Endothelial cell of umbilical vein (primary cell): ENCODE measurements around the gene SKAP1. TPM values are rescaled to one million over a fixed set of nuclear protein-coding genes. Genes with fewer than 3 reads are reported as not detected.

ENCODE experiments used
- BruUV-seq: library from RNA; stranded (reverse); fragments of 400-500 nt; replicated peaks from 2 replicates; lab custom pipeline; 2021; lab: Mats Ljungman, UMichigan
- CTCF ChIA-PET: fragments of 300-600, 350-600 bp; sonication (Branson Sonifier 250); formaldehyde crosslinking; loops from one replicate; lab custom pipeline; 2021; ENCODE audit warnings: antibody characterized with exemption, inconsistent platforms; lab: Charles Lee
- POLR2A ChIA-PET: fragments of 300-600, 350-600 bp; sonication (Branson Sonifier 250); formaldehyde crosslinking; loops from one replicate; lab custom pipeline; 2021; ENCODE audit warnings: antibody characterized with exemption, inconsistent platforms; lab: Charles Lee
- DNase-seq: peaks from one replicate; pipeline ENCODE4 v3.0.0-alpha.2; 2011; ENCODE audit warnings: low read depth, low spot score
- FAIRE-seq: peaks from 2 replicates; lab custom pipeline; 2011; peaks lifted over from hg19 to GRCh38; lab: Jason Lieb, UNC
- H2AFZ ChIP-seq: 2 replicates; pipeline ENCODE4 v1.6.0; 2012; ENCODE audit warnings: low read depth, low read length, control low read depth, inconsistent platforms
- H3K27ac ChIP-seq: 2 replicates; pipeline ENCODE4 v1.5.1; 2011; ENCODE audit warnings: low read depth, mild to moderate bottlenecking, control low read depth, low read length, moderate library complexity; ENCODE audit not compliant: insufficient read depth
- H3K27me3 ChIP-seq, 2 experiments: 2 replicates each; pipeline versions ENCODE4 v1.6.0 to v1.6.1; 2011; ENCODE audit warnings: low read length in 2 of 2, mixed read lengths in 1 of 2; ENCODE audit not compliant: control insufficient read depth in 2 of 2, insufficient read depth in 2 of 2
- H3K36me3 ChIP-seq, 2 experiments: 2 replicates in 1 of 2; 3 replicates in 1 of 2; pipeline ENCODE4 v1.5.1; 2011; ENCODE audit warnings: low read length in 2 of 2, mild to moderate bottlenecking in 1 of 2, moderate library complexity in 1 of 2; ENCODE audit not compliant: control insufficient read depth in 2 of 2, insufficient read depth in 2 of 2; ENCODE audit errors: extremely low read depth in 1 of 2
- H3K4me1 ChIP-seq: 3 replicates; pipeline ENCODE4 v1.5.1; 2011; ENCODE audit warnings: mild to moderate bottlenecking, low read length; ENCODE audit not compliant: control insufficient read depth, insufficient read depth; ENCODE audit errors: extremely low read depth
- H3K4me2 ChIP-seq: 2 replicates; pipeline ENCODE4 v1.6.1; 2011; ENCODE audit warnings: low read length, control low read depth, mixed read lengths; ENCODE audit not compliant: insufficient read depth
- H3K4me3 ChIP-seq, 3 experiments: fragments of 200-600 bp in 1 of 3; sonication (generic), shearing (Covaris generic) in 1 of 3; replicated peaks in 1 of 3; 2 replicates each; pipeline ENCODE4 v1.5.1; 2011 to 2016; ENCODE audit warnings: control low read depth in 3 of 3, low read length in 3 of 3, mild to moderate bottlenecking in 2 of 3, inconsistent platforms in 1 of 3, low read depth in 1 of 3, moderate library complexity in 1 of 3; ENCODE audit not compliant: insufficient read depth in 1 of 3
- H3K79me2 ChIP-seq: 2 replicates; pipeline ENCODE4 v1.6.0; 2012; ENCODE audit warnings: low read length, inconsistent platforms; ENCODE audit not compliant: control insufficient read depth, insufficient read depth
- H3K9ac ChIP-seq: replicated peaks from 2 replicates; pipeline ENCODE3; 2011; ENCODE audit warnings: low read length, control low read depth; ENCODE audit not compliant: insufficient read depth; ENCODE audit errors: extremely low read depth
- H3K9me1 ChIP-seq: replicated peaks from 3 replicates; pipeline ENCODE4 v1.6.0; 2011; ENCODE audit warnings: mild to moderate bottlenecking, low read length; ENCODE audit not compliant: control insufficient read depth, insufficient read depth; ENCODE audit errors: extremely low read depth
- H3K9me3 ChIP-seq: replicated peaks from 2 replicates; pipeline ENCODE4 v1.5.1; 2012; ENCODE audit warnings: low read length, inconsistent platforms; ENCODE audit not compliant: control insufficient read depth, insufficient read depth
- H4K20me1 ChIP-seq: replicated peaks from 2 replicates; pipeline ENCODE3; 2011; ENCODE audit warnings: mild to moderate bottlenecking, low read length; ENCODE audit not compliant: control insufficient read depth, insufficient read depth; ENCODE audit errors: extremely low read depth
- CTCF ChIP-seq, 2 donors: IDR thresholded peaks; 1 replicate in 1 of 2; 2 replicates in 1 of 2; pipeline ENCODE4 v1.5.1; 2011; ENCODE audit warnings: low read length in 2 of 2, mild to moderate bottlenecking in 2 of 2, moderate library complexity in 2 of 2, control low read depth in 1 of 2, inconsistent platforms in 1 of 2, low read depth in 1 of 2; ENCODE audit not compliant: insufficient read depth in 1 of 2; ENCODE audit errors: extremely low read depth in 1 of 2
- EZH2 ChIP-seq: IDR thresholded peaks from 2 replicates; pipeline ENCODE4 v1.6.1; 2012; ENCODE audit warnings: borderline replicate concordance, low read depth, mild to moderate bottlenecking, moderate library complexity, low read length, inconsistent platforms; ENCODE audit not compliant: severe bottlenecking
- FOS ChIP-seq: IDR thresholded peaks from 2 replicates; pipeline ENCODE4 v1.6.1; 2011; ENCODE audit warnings: mild to moderate bottlenecking, low read length, moderate library complexity, borderline replicate concordance; ENCODE audit not compliant: insufficient read depth
- GATA2 ChIP-seq: IDR thresholded peaks from 2 replicates; pipeline ENCODE4 v1.7.0; 2011; ENCODE audit warnings: low read depth, mild to moderate bottlenecking, moderate library complexity, mixed read lengths, low read length; ENCODE audit not compliant: insufficient read length, insufficient read depth
- JUN ChIP-seq: IDR thresholded peaks from 2 replicates; pipeline ENCODE4 v1.6.1; 2011; ENCODE audit warnings: borderline replicate concordance, low read depth; ENCODE audit not compliant: insufficient read length, insufficient read depth
- MAX ChIP-seq: IDR thresholded peaks from 2 replicates; pipeline ENCODE4 v1.6.1; 2011; ENCODE audit not compliant: insufficient read depth, insufficient read length
- MYC ChIP-seq: IDR thresholded peaks from one replicate; pipeline ENCODE4 v1.6.1; 2011; ENCODE audit warnings: mild to moderate bottlenecking, low read depth, low read length
- POLR2A ChIP-seq: IDR thresholded peaks from 2 replicates; pipeline ENCODE4 v1.6.1; 2012; ENCODE audit warnings: low read depth, mild to moderate bottlenecking, control low read depth, low read length
- POLR2AphosphoS5 ChIP-seq: IDR thresholded peaks from 2 replicates; pipeline ENCODE4 v1.6.1; 2012; ENCODE audit warnings: low read depth, mild to moderate bottlenecking, control low read depth, low read length, moderate library complexity; ENCODE audit not compliant: insufficient read depth
- dilution Hi-C: fragments of 300-500 bp; cut with MboI; formaldehyde crosslinking; loops from one replicate; pipeline ENCODE4 v1.15.0; 2019; ENCODE audit warnings: low sequenced_read_pairs; ENCODE audit not compliant: extremely low pct_ligation_motif_present
- intact Hi-C: fragments of 100-400 bp; cut with micrococcal nuclease; formaldehyde crosslinking; loops from one replicate; pipeline ENCODE4 v1.10.0; 2022
- polyA plus RNA-seq, 4 experiments: library from polyadenylated mRNA; depleted of rRNA in 3 of 4; stranded (reverse) in 3 of 4; unstranded in 1 of 4; fragments of >200 nt; gene quantifications; 2 replicates each; pipeline versions ENCODE4 v1.2.1 to v1.2.3, GENCODE V29; 2011 to 2012; ENCODE audit warnings: missing spikeins in 1 of 4
- total RNA-seq: library from RNA; stranded (reverse); gene quantifications from 2 replicates; pipeline ENCODE4 v1.2.3, GENCODE V29; 2021

The SKAP1 gene
- total and polyA plus RNA-seq, 2 donors (not counting 3 experiments of a cell fraction or from before 2014, with no cell fraction given): 0.75 TPM; not detected in 1

GRCh38 chr17:48127371-48128051, 302.5 kb downstream of the SKAP1 start:
- Histone ChIP-seq H3K9me1 (no peaks in the 10 kb centered on the region), H3K9ac (no peak overlapping the region), H3K79me2 (no peaks in the 10 kb centered on the region), H2AFZ (no peak overlapping the region), H3K27ac (peak overlapping the region; percentile 38), H3K9me3 (no peaks in the 10 kb centered on the region), H3K4me3 (no peak overlapping the region), H3K27me3 (no peaks in the 10 kb centered on the region), H4K20me1 (no peaks in the 10 kb centered on the region), H3K36me3 (peaks cover 0 to 2% of the 10 kb centered on the region in 2 experiments), H3K4me2 (peak overlapping the region; percentile 3), H3K4me1 (peaks cover 15% of the 10 kb centered on the region)
- dilution Hi-C loops (no loop called here), intact Hi-C loops (loop anchor here (1.0 kb wide), 2 partner anchors 20 to 102 kb away; partner anchors contain the start of gene SNX11)
- DNase-seq (peak; percentile 65), FAIRE-seq (peak; percentile 91)
- no TSS peak for BruUV-seq
- ChIA-PET CTCF (interaction anchor here (1.2 to 9.4 kb wide), 4 partner anchors 50 to 102 kb away, joined by 3 to 167 read pairs (median 4); no protein-coding TSS in a partner anchor), POLR2A (no interaction called here)
- TF ChIP-seq FOS: peak; percentile 82
- TF ChIP-seq MYC: peak; percentile 74
- peak; percentile 66 for TF ChIP-seq POLR2AphosphoS5
- TF ChIP-seq GATA2: no peak
- no peak for TF ChIP-seq EZH2
- peak; percentile 88 for TF ChIP-seq JUN

- BruUV-seq: no TSS peak
- Histone ChIP-seq H3K9me1 (no peaks in the 10 kb centered on the region), H3K4me2 (no peak overlapping the region), H4K20me1 (no peaks in the 10 kb centered on the region), H3K9me3 (no peaks in the 10 kb centered on the region), H3K27ac (no peak overlapping the region), H3K4me3 (no peak overlapping the region), H3K79me2 (no peaks in the 10 kb centered on the region), H3K9ac (no peak overlapping the region), H3K27me3 (no peaks in the 10 kb centered on the region), H3K36me3 (peaks cover 6 to 11% of the 10 kb centered on the region in 2 experiments), H3K4me1 (peaks cover 15% of the 10 kb centered on the region), H2AFZ (no peak overlapping the region)
- CTCF ChIA-PET: interaction anchor here (1.2 to 1.7 kb wide), 5 partner anchors 9 to 101 kb away, joined by 3 to 7 read pairs (median 4); no protein-coding TSS in a partner anchor
- DNase-seq (no peak), FAIRE-seq (no peak)
- TF ChIP-seq POLR2AphosphoS5 (no peak), CTCF (IDR thresholded peaks at IDR 0.05; ENCODE audit: extremely low read depth in 1 of 2, insufficient read depth in 1 of 2, low read depth in 1 of 2, low read length in 2 of 2) (no peak), JUN (no peak), GATA2 (no peak), POLR2A (no peak), MYC (no peak), EZH2 (no peak), FOS (no peak), MAX (no peak)
- dilution Hi-C loops: no loop called here
- POLR2A ChIA-PET: no interaction called here
- intact Hi-C loops: no loop called here
Observed at GRCh38 chr17:48126532-48126850, 303.5 kb downstream of the SKAP1 start.
